Calu3 (cell line): ENCODE results near the gene ZNF491. TPM values are rescaled to one million over a fixed set of nuclear protein-coding genes. Genes with fewer than 3 reads are reported as not detected.
"Not testable (repeated sequence)": the region's sequence is repeated elsewhere in the genome, so short reads cannot be mapped to it uniquely, and the experiment has no call there.

Source experiments
- BruUV-seq: library from RNA; stranded (reverse); fragments of 400-500 nt; replicated peaks from 2 replicates; lab custom pipeline; 2021; lab: Mats Ljungman, UMichigan
- CTCF ChIA-PET: fragments of 300-600 bp; sonication (Branson Sonifier 250); formaldehyde crosslinking; loops from one replicate; lab custom pipeline; 2022; ENCODE audit warnings: antibody characterized with exemption; lab: Charles Lee
- DNase-seq: peaks from one replicate; pipeline ENCODE4 v3.0.0; 2022
- H3K27ac Mint-ChIP-seq: one replicate; pipeline ENCODE4 v1.8.0; 2022; ENCODE audit warnings: mixed read lengths; ENCODE audit not compliant: unreplicated experiment
- H3K27me3 Mint-ChIP-seq: one replicate; pipeline ENCODE4 v1.8.0; 2022; ENCODE audit warnings: mixed read lengths; ENCODE audit not compliant: unreplicated experiment
- H3K36me3 Mint-ChIP-seq: one replicate; pipeline ENCODE4 v1.8.0; 2022; ENCODE audit warnings: mild to moderate bottlenecking, moderate library complexity, mixed read lengths; ENCODE audit not compliant: insufficient read depth, unreplicated experiment
- H3K4me1 Mint-ChIP-seq: one replicate; pipeline ENCODE4 v1.8.0; 2022; ENCODE audit warnings: mild to moderate bottlenecking, low read depth, mixed read lengths; ENCODE audit not compliant: unreplicated experiment
- H3K4me3 Mint-ChIP-seq: one replicate; pipeline ENCODE4 v1.8.0; 2022; ENCODE audit warnings: mild to moderate bottlenecking, low read depth, moderate library complexity, mixed read lengths; ENCODE audit not compliant: unreplicated experiment
- H3K9me3 Mint-ChIP-seq: one replicate; pipeline ENCODE4 v1.8.0; 2022; ENCODE audit warnings: low read depth, mixed read lengths; ENCODE audit not compliant: unreplicated experiment
- CTCF ChIP-seq: fragments of 200-600 bp; IDR thresholded peaks from one replicate; pipeline ENCODE4 v1.8.0; 2022; ENCODE audit warnings: antibody characterized with exemption; ENCODE audit not compliant: unreplicated experiment
- intact Hi-C: fragments of 100-400 bp; cut with micrococcal nuclease; formaldehyde crosslinking; loops from one replicate; pipeline ENCODE4 v1.10.0; 2022; ENCODE audit not compliant: unreplicated experiment
- total RNA-seq: library from RNA; stranded (reverse); gene quantifications from 2 replicates; pipeline ENCODE4 v1.2.3, GENCODE V29; 2022

The ZNF491 gene
- total RNA-seq, 1 experiment from 2014 or later, result 0.92 TPM

- Mint-ChIP-seq H3K36me3 (peaks cover 22% of the 10 kb centered on the region), H3K4me3 (peak within 1 kb of the TSS; percentile 95), H3K27me3 (no peaks in the 10 kb centered on the region), H3K27ac (peak within 1 kb of the TSS; percentile 90), H3K4me1 (no peaks in the 10 kb centered on the region), H3K9me3 (peaks cover 7% of the 10 kb centered on the region)
- no peak for TF ChIP-seq CTCF
- no TSS peak for BruUV-seq
- CTCF ChIA-PET, result interaction anchor here (0.6 to 0.9 kb wide), 3 partner anchors 31 to 751 kb away, joined by 3 to 4 read pairs (median 3); no protein-coding TSS in a partner anchor
- intact Hi-C loops, result no loop called here
- DNase-seq, result peak; percentile 95
Measured at GRCh38 chr19:11766597-11767591, 31.4 kb upstream of the ZNF491 start, which contains the start of gene ZNF441. Gene ZNF441, plus strand, starts transcription at chr19:11767000. Its CDS starts 194 bp downstream, at chr19:11767194.

GRCh38 chr19:11767633-11768133, 30.6 kb upstream of the ZNF491 start:
- no peaks in the 10 kb centered on the region for H3K27me3 Mint-ChIP-seq
- peak overlapping the region; percentile 90 for H3K27ac Mint-ChIP-seq
- peaks cover 22% of the 10 kb centered on the region for H3K36me3 Mint-ChIP-seq
- intact Hi-C loops, result no loop called here
- no peak for TF ChIP-seq CTCF
- peaks cover 10% of the 10 kb centered on the region for H3K9me3 Mint-ChIP-seq
- BruUV-seq, result no TSS peak
- DNase-seq, result peak; percentile 50
- CTCF ChIA-PET, result no interaction called here
- no peaks in the 10 kb centered on the region for H3K4me1 Mint-ChIP-seq
- peak overlapping the region; percentile 95 for H3K4me3 Mint-ChIP-seq

- peaks cover 6% of the 10 kb centered on the region for H3K9me3 Mint-ChIP-seq
- H3K4me3 Mint-ChIP-seq, result no peak overlapping the region
- no peak for DNase-seq
- intact Hi-C loops, result no loop called here
- no peaks in the 10 kb centered on the region for H3K4me1 Mint-ChIP-seq
- H3K27ac Mint-ChIP-seq, result no peak overlapping the region
- H3K36me3 Mint-ChIP-seq, result peaks cover 22% of the 10 kb centered on the region
- no peaks in the 10 kb centered on the region for H3K27me3 Mint-ChIP-seq
- CTCF ChIA-PET, result no interaction called here
- no peak for TF ChIP-seq CTCF
- no TSS peak for BruUV-seq
Measured at GRCh38 chr19:11769995-11770394, 28.3 kb upstream of the ZNF491 start.

- H3K9me3 Mint-ChIP-seq, H3K27ac Mint-ChIP-seq, H3K4me1 Mint-ChIP-seq, H3K4me3 Mint-ChIP-seq, intact Hi-C loops, CTCF ChIA-PET, BruUV-seq, DNase-seq, H3K27me3 Mint-ChIP-seq: not testable (repeated sequence)
- H3K36me3 Mint-ChIP-seq, result peaks cover 20% of the 10 kb centered on the region
Measured at GRCh38 chr19:11771520-11771919, 26.8 kb upstream of the ZNF491 start.

GRCh38 chr19:11776669-11777068, 21.7 kb upstream of the ZNF491 start:
- intact Hi-C loops, H3K27me3 Mint-ChIP-seq, BruUV-seq, H3K36me3 Mint-ChIP-seq, H3K9me3 Mint-ChIP-seq, DNase-seq, H3K4me3 Mint-ChIP-seq, CTCF ChIA-PET, H3K27ac Mint-ChIP-seq, H3K4me1 Mint-ChIP-seq: not testable (repeated sequence)
